HG03378 (cell line): Measurements from ENCODE around the gene NKAIN4.
"Not testable (repeated sequence)": the region's sequence is repeated elsewhere in the genome, so short reads cannot be mapped to it uniquely, and the experiment has no call there.

Experiments used
- ATAC-seq: cut with Tn5 transposase; IDR thresholded peaks from one replicate; pipeline ENCODE4 v1.9.1; 2021; ENCODE audit warnings: mild to moderate bottlenecking, moderate library complexity; ENCODE audit not compliant: unreplicated experiment

Gene NKAIN4

GRCh38 chr20:63238514-63239125, 15.6 kb downstream of the NKAIN4 start:
- no peak for ATAC-seq

- no peak for ATAC-seq
These were observed 16.2 kb downstream of the NKAIN4 start for GRCh38 chr20:63238031-63238430.

GRCh38 chr20:63236116-63236837, 18.0 kb downstream of the NKAIN4 start:
- no peak for ATAC-seq

- no peak for ATAC-seq
These were observed 18.8 kb downstream of the NKAIN4 start, which contains the start of gene BIRC7 for GRCh38 chr20:63235399-63235983. Gene BIRC7 (plus strand): TSS chr20:63235905. CDS start chr20:63236097, 192 bp downstream.

- ATAC-seq: no peak
These were observed 19.4 kb downstream of the NKAIN4 start for GRCh38 chr20:63234693-63235398.

- ATAC-seq: no peak
These were observed 20.3 kb downstream of the NKAIN4 start for GRCh38 chr20:63233924-63234323.

- ATAC-seq: no peak
These were observed 21.3 kb downstream of the NKAIN4 start for GRCh38 chr20:63233061-63233344.

GRCh38 chr20:63232235-63233060, 21.8 kb downstream of the NKAIN4 start:
- no peak for ATAC-seq

GRCh38 chr20:63230800-63231268, 23.4 kb downstream of the NKAIN4 start:
- no peak for ATAC-seq

GRCh38 chr20:63228806-63229205, 25.5 kb downstream of the NKAIN4 start:
- no peak for ATAC-seq

- no peak for ATAC-seq
These were observed 27.0 kb downstream of the NKAIN4 start for GRCh38 chr20:63227260-63227659.

- no peak for ATAC-seq
These were observed 28.0 kb downstream of the NKAIN4 start for GRCh38 chr20:63226042-63226943.

GRCh38 chr20:63225082-63225454, 29.2 kb downstream of the NKAIN4 start:
- ATAC-seq: no peak

- ATAC-seq: no peak
These were observed 29.7 kb downstream of the NKAIN4 start for GRCh38 chr20:63224412-63225081.

GRCh38 chr20:63223826-63224207, 30.4 kb downstream of the NKAIN4 start:
- ATAC-seq: no peak

GRCh38 chr20:63223121-63223825, 31.0 kb downstream of the NKAIN4 start:
- ATAC-seq: no peak

GRCh38 chr20:63222541-63222940, 31.7 kb downstream of the NKAIN4 start:
- ATAC-seq: no peak

- not testable (repeated sequence) for ATAC-seq
These were observed 32.7 kb downstream of the NKAIN4 start for GRCh38 chr20:63221400-63222053.
